OCI-LY1 (cell line): ENCODE measurements around the gene BEND6.

Source experiments
- EZH2 ChIP-seq: fragments of 200-600 bp; sonication (generic), shearing (Covaris generic); IDR thresholded peaks from 2 replicates; pipeline ENCODE4 v1.8.0; 2017; ENCODE audit warnings: borderline replicate concordance, mixed run types, mild to moderate bottlenecking, antibody characterized with exemption, low read length, moderate library complexity, mixed read lengths
- TF ChIP-seq, protein P1 (sequence below): fragments of 200-600 bp; sonication (generic), shearing (Covaris generic); IDR thresholded peaks from 2 replicates; pipeline ENCODE4 v1.5.1; 2017; ENCODE audit warnings: mild to moderate bottlenecking, antibody characterized with exemption, low read length, moderate library complexity, mixed read lengths

DNA sequence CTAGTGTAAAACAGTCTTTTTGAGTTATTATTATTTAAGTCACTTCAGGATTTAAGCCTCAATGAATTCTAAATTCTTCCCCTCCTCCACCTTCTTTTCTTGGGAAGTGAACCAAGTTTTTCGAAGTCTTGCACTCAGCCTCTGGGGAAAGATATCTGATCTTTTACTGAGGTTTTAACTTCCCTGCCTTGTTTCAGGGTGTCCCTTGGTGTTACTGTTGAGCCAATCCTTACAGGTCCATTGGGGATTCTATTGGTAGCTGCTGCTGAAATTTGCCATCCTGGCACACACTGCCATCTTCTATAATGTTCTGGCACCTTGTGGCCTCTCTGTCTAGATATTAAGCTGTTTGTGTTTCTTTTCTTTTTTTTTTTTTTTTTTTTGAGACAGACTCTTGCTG, 31.7 kb downstream of the BEND6 start:
- TF ChIP-seq, protein P1, sequence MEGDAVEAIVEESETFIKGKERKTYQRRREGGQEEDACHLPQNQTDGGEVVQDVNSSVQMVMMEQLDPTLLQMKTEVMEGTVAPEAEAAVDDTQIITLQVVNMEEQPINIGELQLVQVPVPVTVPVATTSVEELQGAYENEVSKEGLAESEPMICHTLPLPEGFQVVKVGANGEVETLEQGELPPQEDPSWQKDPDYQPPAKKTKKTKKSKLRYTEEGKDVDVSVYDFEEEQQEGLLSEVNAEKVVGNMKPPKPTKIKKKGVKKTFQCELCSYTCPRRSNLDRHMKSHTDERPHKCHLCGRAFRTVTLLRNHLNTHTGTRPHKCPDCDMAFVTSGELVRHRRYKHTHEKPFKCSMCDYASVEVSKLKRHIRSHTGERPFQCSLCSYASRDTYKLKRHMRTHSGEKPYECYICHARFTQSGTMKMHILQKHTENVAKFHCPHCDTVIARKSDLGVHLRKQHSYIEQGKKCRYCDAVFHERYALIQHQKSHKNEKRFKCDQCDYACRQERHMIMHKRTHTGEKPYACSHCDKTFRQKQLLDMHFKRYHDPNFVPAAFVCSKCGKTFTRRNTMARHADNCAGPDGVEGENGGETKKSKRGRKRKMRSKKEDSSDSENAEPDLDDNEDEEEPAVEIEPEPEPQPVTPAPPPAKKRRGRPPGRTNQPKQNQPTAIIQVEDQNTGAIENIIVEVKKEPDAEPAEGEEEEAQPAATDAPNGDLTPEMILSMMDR = no peak
- no peak for TF ChIP-seq EZH2
